NT2/D1 (cell line): ENCODE results near the gene IL4R.

ENCODE experiments used
- SUZ12 ChIP-seq: IDR thresholded peaks from 2 replicates; pipeline ENCODE4 v1.6.1; 2011; ENCODE audit not compliant: insufficient read length, insufficient read depth; ENCODE audit errors: extremely low read depth
- YY1 ChIP-seq: IDR thresholded peaks from 2 replicates; pipeline ENCODE4 v1.6.1; 2011; ENCODE audit not compliant: insufficient read length, insufficient read depth
- ZNF274 ChIP-seq: IDR thresholded peaks from 2 replicates; pipeline ENCODE4 v1.6.1; 2011; ENCODE audit warnings: mild to moderate bottlenecking, low read depth, low read length

DNA sequence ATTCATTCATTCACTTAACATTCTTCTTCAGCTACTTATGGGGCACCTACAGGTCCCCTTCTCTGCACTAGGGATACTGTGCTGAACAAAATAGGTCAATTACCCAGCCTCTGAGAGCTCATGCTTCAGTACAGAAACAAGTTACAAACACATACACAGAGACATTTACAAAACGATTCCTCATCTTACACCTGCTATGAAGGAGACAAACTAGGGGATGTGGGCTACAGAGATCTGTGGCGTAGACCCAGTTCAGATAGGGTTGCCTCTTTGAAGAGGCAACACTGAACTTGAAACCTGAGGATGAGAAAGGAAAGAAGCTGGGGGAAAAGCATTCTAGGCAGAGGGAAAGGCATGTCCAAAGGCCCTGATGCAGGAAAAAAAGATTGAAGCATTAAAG lies 93.4 kb downstream of the IL4R start:
- TF ChIP-seq YY1 (no peak), ZNF274 (no peak), SUZ12 (no peak)
